OCI-LY7 (cell line): Measurements from ENCODE around the gene CDH23.

Experiments
- EZH2phosphoT487 ChIP-seq: fragments of 200-600 bp; sonication (generic); IDR thresholded peaks from 2 replicates; pipeline ENCODE4 v1.6.1; 2018; ENCODE audit warnings: low read depth, borderline replicate concordance, mild to moderate bottlenecking, mixed run types, antibody characterized with exemption, low read length, moderate library complexity, mixed read lengths
- TF ChIP-seq, protein P1 (sequence below): fragments of 200-600 bp; sonication (generic); conservative IDR thresholded peaks from 2 replicates; pipeline ENCODE4 v1.5.1; 2014; ENCODE audit warnings: mild to moderate bottlenecking, antibody characterized with exemption, low read length, moderate library complexity, mixed read lengths

- TF ChIP-seq, protein P1, sequence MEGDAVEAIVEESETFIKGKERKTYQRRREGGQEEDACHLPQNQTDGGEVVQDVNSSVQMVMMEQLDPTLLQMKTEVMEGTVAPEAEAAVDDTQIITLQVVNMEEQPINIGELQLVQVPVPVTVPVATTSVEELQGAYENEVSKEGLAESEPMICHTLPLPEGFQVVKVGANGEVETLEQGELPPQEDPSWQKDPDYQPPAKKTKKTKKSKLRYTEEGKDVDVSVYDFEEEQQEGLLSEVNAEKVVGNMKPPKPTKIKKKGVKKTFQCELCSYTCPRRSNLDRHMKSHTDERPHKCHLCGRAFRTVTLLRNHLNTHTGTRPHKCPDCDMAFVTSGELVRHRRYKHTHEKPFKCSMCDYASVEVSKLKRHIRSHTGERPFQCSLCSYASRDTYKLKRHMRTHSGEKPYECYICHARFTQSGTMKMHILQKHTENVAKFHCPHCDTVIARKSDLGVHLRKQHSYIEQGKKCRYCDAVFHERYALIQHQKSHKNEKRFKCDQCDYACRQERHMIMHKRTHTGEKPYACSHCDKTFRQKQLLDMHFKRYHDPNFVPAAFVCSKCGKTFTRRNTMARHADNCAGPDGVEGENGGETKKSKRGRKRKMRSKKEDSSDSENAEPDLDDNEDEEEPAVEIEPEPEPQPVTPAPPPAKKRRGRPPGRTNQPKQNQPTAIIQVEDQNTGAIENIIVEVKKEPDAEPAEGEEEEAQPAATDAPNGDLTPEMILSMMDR: no peak
- TF ChIP-seq EZH2phosphoT487: no peak
Observed at GRCh38 chr10:71581376-71581775, 184.7 kb downstream of the CDH23 start.
